A673 (cell line): ENCODE measurements around the gene EFS.

Experiments used
- CTCF ChIP-seq: fragments of 300-800, 200-600 bp; sonication (generic); conservative IDR thresholded peaks from 2 replicates; pipeline ENCODE4 v1.5.1; 2017; ENCODE audit warnings: low read depth, mild to moderate bottlenecking, antibody characterized with exemption, low read length, moderate library complexity, mixed read lengths
- EZH2 ChIP-seq: fragments of 200-600 bp; sonication (generic); IDR thresholded peaks from 2 replicates; pipeline ENCODE4 v1.6.1; 2017; ENCODE audit warnings: borderline replicate concordance, low read depth, mild to moderate bottlenecking, mixed read lengths, antibody characterized with exemption, low read length; ENCODE audit not compliant: poor library complexity, severe bottlenecking

DNA sequence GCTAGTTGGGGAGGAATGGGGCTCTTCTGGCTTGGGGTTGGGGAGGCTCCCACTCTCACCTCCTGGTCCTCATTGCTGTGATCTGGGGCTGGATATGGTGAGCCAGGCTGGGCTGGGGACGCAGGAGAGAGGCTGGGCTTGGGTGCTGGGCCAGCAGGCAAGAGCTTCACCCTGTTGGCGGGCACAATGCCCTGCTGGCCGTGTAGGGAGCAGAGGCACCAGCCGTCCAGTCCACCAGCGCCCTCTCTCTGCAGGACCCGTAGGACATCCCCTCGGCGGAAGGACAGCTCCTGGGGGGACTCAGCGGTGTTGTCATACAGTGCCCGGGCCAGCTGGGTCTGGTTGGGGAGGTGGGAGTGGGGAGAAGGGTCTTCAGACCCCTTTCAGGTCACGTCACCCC is 4.5 kb downstream of the EFS start:
- TF ChIP-seq CTCF, result 0 out of 2 replicates have a peak, but pooled peaks have one; percentile 18
- TF ChIP-seq EZH2, result no peak
